Spleen (tissue), 11 donors: ENCODE data around the gene ATG5. TPM values are rescaled to one million over a fixed set of nuclear protein-coding genes. Genes with fewer than 3 reads are reported as not detected.

Source experiments
- DNase-seq: peaks from one replicate; pipeline ENCODE4 v3.0.0-alpha.2; 2020
- H3K27ac ChIP-seq, 8 donors: fragments of 200-600 bp; sonication (generic) in 7 of 8; 1 replicate in 4 of 8; 2 replicates in 4 of 8; pipeline versions ENCODE4 v1.5.0 to v1.8.0; 2016 to 2021; ENCODE audit warnings: inconsistent platforms in 4 of 8, mild to moderate bottlenecking in 4 of 8, moderate library complexity in 1 of 8
- H3K27me3 ChIP-seq, 7 donors: fragments of 200-600 bp; sonication (generic) in 6 of 7; replicated peaks in 1 of 7; 1 replicate in 4 of 7; 2 replicates in 3 of 7; pipeline versions ENCODE4 v1.5.0 to v1.8.0; 2016 to 2021; ENCODE audit warnings: inconsistent platforms in 3 of 7, mild to moderate bottlenecking in 1 of 7
- H3K36me3 ChIP-seq, 6 donors: fragments of 200-600 bp; sonication (generic) in 5 of 6; 1 replicate in 4 of 6; 2 replicates in 2 of 6; pipeline versions ENCODE4 v1.5.0 to v1.8.0; 2016 to 2021; ENCODE audit warnings: inconsistent platforms in 2 of 6
- H3K4me1 ChIP-seq, 6 donors: fragments of 200-600 bp; sonication (generic) in 5 of 6; 1 replicate in 3 of 6; 2 replicates in 3 of 6; pipeline versions ENCODE4 v1.5.0 to v1.8.0; 2016 to 2021; ENCODE audit warnings: inconsistent platforms in 3 of 6
- H3K4me3 ChIP-seq, 8 donors: fragments of 200-600 bp; sonication (generic) in 7 of 8; 1 replicate in 4 of 8; 2 replicates in 4 of 8; pipeline versions ENCODE4 v1.5.0 to v1.8.0; 2016 to 2021; ENCODE audit warnings: inconsistent platforms in 4 of 8, mild to moderate bottlenecking in 4 of 8, moderate library complexity in 2 of 8
- H3K9me3 ChIP-seq, 8 donors: fragments of 200-600 bp; sonication (generic) in 7 of 8; 1 replicate in 4 of 8; 2 replicates in 4 of 8; pipeline versions ENCODE4 v1.5.0 to v1.8.0; 2016 to 2021; ENCODE audit warnings: inconsistent platforms in 4 of 8
- POLR2A ChIP-seq, 3 donors: fragments of 450-650 bp; IDR thresholded peaks; one replicate each; pipeline ENCODE4 v1.5.1; 2017; ENCODE audit warnings: antibody characterized with exemption in 3 of 3, mild to moderate bottlenecking in 1 of 3
- POLR2AphosphoS5 ChIP-seq, 3 donors: sonication (generic); formaldehyde crosslinking; IDR thresholded peaks; one replicate each; pipeline ENCODE4 v1.5.1; 2017; ENCODE audit warnings: antibody characterized with exemption in 3 of 3
- WGBS, 5 donors: extraction: QIAGEN DNeasy Blood & Tissue Kit in 3 of 5; methylation state at CpG; one replicate each; pipeline versions ENCODE4 v1.1.5 to v1.1.7; 2013 to 2018; 5-methylcytosine and 5-hydroxymethylcytosine counted together
- intact Hi-C: fragments of 100-400 bp; cut with DNase I; formaldehyde crosslinking; loops from one replicate; pipeline ENCODE4 v1.15.0; 2023; ENCODE audit warnings: low total_unique reads
- polyA plus RNA-seq, 3 donors: library from polyadenylated mRNA; stranded (reverse); fragments of 200-250 nt; gene quantifications; one replicate each; pipeline ENCODE4 v1.2.1, GENCODE V29; 2013
- total RNA-seq, 7 donors: library from RNA; depleted of rRNA in 3 of 7; stranded (reverse); fragments of >200 nt in 3 of 7; fragmentation: NEBNext Ultra II Directional in 4 of 7; extraction: Animal tissue kit (Norgen Biotek cat#: 25700) in 4 of 7; gene quantifications; one replicate each; pipeline versions ENCODE4 v1.1.0 to v1.2.1, GENCODE V29; 2016 to 2021
- TF ChIP-seq, protein P1 (sequence below), 11 experiments: fragments of 200-600 bp in 7 of 11; fragments of 450-650 bp in 4 of 11; sonication (generic) in 4 of 11; IDR thresholded peaks in 8 of 11; conservative IDR thresholded peaks in 3 of 11; 1 replicate in 7 of 11; 2 replicates in 4 of 11; pipeline versions ENCODE4 v1.4.0 to v1.8.0; 2016 to 2021; ENCODE audit warnings: antibody characterized with exemption in 11 of 11, inconsistent platforms in 4 of 11, mild to moderate bottlenecking in 1 of 11
- donor health status: healthy with polysubstance abuse.
- donor health status: DM: no; HTN: no; CAD: no; lungs with moderate emphysema.
- donor health status: DM: no; HTN: no; CAD: no.
- donor health status: Bipolar disorder and iron deficiency.
- donor health status: healthy.
- donor health status: DM: no; HTN: no; CAD: no.
- donor health status: DM: yes; HTN: yes; CAD: no.

ATG5 gene
- total and polyA plus RNA-seq, 10 donors = 12.1 to 41.6 (median 27.7) TPM

DNA sequence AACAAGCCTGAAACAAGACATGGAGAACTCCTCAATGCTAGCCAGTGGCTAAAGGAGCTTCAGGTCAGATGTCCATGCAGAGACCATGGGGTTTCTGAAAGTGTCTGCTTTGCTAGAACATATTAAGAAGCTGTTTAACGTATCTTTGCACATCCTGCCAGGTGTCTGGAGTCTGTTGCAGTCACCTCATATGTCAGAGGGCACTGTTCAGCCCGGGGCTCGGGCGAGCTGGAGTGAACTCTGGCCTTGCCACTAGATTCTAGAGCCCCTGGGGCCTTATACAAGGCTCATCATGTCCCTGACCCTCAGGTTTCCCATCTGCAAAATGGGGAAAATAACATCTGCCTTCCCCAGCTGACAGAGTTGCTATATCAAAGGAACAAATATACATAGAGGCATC, 180.4 kb downstream of the ATG5 start:
- no peak for DNase-seq
- 55 to 69% (median 65%) methylated on average over 4 of the region's 4 CpGs for WGBS, 5 donors
- no peak for TF ChIP-seq POLR2AphosphoS5 (IDR thresholded peaks at IDR 0.05)
- no peaks in the 10 kb centered on the region for H3K36me3 ChIP-seq
- intact Hi-C loops = no loop called here
- peak overlapping the region in 1 of 8 donors; percentile 41 for H3K27ac ChIP-seq
- no peak overlapping the region for H3K4me3 ChIP-seq
- H3K27me3 ChIP-seq = no peaks in the 10 kb centered on the region
- peaks cover 0 to 45% (median 24%) of the 10 kb centered on the region in 6 donors for H3K4me1 ChIP-seq
- H3K9me3 ChIP-seq = no peaks in the 10 kb centered on the region

DNA sequence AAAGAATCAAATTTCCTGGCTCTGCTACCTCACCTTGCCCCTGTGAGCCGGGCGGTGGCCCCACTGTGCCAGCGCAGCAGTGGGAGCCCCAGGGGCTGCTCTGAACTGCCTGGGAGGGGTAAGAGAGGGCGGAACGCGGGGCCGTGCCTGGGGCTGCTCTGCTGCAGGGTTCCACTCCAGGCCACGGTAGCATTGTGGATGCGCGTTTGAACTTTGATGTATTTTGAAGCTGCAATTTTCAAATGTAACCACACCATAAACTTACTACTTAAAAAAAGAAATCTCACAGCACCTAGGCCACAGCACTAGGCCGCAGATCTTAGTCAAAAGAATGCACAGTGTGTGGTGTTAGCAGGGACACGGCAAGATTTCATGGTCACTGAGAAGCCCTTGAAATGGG, 181.9 kb downstream of the ATG5 start:
- TF ChIP-seq, protein P1, sequence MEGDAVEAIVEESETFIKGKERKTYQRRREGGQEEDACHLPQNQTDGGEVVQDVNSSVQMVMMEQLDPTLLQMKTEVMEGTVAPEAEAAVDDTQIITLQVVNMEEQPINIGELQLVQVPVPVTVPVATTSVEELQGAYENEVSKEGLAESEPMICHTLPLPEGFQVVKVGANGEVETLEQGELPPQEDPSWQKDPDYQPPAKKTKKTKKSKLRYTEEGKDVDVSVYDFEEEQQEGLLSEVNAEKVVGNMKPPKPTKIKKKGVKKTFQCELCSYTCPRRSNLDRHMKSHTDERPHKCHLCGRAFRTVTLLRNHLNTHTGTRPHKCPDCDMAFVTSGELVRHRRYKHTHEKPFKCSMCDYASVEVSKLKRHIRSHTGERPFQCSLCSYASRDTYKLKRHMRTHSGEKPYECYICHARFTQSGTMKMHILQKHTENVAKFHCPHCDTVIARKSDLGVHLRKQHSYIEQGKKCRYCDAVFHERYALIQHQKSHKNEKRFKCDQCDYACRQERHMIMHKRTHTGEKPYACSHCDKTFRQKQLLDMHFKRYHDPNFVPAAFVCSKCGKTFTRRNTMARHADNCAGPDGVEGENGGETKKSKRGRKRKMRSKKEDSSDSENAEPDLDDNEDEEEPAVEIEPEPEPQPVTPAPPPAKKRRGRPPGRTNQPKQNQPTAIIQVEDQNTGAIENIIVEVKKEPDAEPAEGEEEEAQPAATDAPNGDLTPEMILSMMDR (IDR thresholded peaks at IDR 0.05 in 8 of 11, conservative IDR thresholded peaks at IDR 0.05 in 3 of 11) = no peak
- peak in 1 of 3 donors; percentile 7 for TF ChIP-seq POLR2AphosphoS5 (IDR thresholded peaks at IDR 0.05)
- no peak overlapping the region for H3K4me3 ChIP-seq
- no peaks in the 10 kb centered on the region for H3K9me3 ChIP-seq
- whole genome bisulfite sequencing, 5 donors = 82 to 93% (median 85%) methylated on average over 11 to 12 of the region's 12 CpGs
- H3K27ac ChIP-seq = peak overlapping the region in 3 of 8 donors; percentile 68 to 80 (median 71)
- H3K4me1 ChIP-seq = peaks cover 0 to 45% (median 24%) of the 10 kb centered on the region in 6 donors
- no peaks in the 10 kb centered on the region for H3K27me3 ChIP-seq
- DNase-seq = no peak
- intact Hi-C loops = no loop called here
- no peaks in the 10 kb centered on the region for H3K36me3 ChIP-seq

DNA sequence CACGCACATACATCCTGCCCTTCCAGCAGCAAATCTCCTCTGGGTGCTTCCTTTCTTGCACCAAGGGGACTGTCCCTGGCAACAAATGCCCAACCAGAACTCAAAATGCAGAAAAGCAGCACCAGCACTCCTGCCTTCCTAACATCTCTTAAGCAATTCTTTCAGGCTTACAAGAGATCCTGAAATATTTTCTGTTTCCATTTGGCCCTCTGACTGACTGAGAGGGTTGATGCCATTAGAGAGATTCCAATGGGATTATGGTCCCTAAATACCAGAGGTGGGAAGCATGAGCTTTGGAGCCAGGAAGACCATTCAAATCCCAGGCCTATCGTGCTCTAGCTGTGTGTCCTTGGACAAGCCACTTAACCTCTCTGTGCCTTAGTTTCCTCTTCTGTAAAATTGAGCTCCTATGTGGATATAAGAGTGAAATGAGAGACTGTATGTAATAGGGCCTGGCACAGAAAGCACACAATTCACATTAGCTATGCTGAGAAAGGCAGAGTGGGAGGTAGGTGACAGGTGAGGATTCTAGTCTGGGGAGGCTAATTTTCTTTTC, 182.6 kb downstream of the ATG5 start:
- no peak overlapping the region for H3K4me3 ChIP-seq
- DNase-seq = no peak
- H3K9me3 ChIP-seq = no peaks in the 10 kb centered on the region
- 60 to 70% (median 66%) methylated on average over 2 of the region's 2 CpGs for WGBS, 5 donors
- intact Hi-C loops = no loop called here
- TF ChIP-seq POLR2AphosphoS5 (IDR thresholded peaks at IDR 0.05) (no peak), POLR2A (IDR thresholded peaks at IDR 0.05) (no peak)
- TF ChIP-seq, protein P1 (IDR thresholded peaks at IDR 0.05 in 8 of 11, conservative IDR thresholded peaks at IDR 0.05 in 3 of 11) = no peak
- H3K27ac ChIP-seq = peak overlapping the region in 5 of 8 donors; percentile 51 to 80 (median 71)
- no peaks in the 10 kb centered on the region for H3K36me3 ChIP-seq
- H3K4me1 ChIP-seq = peaks cover 0 to 45% (median 24%) of the 10 kb centered on the region in 6 donors
- H3K27me3 ChIP-seq = no peaks in the 10 kb centered on the region

DNA sequence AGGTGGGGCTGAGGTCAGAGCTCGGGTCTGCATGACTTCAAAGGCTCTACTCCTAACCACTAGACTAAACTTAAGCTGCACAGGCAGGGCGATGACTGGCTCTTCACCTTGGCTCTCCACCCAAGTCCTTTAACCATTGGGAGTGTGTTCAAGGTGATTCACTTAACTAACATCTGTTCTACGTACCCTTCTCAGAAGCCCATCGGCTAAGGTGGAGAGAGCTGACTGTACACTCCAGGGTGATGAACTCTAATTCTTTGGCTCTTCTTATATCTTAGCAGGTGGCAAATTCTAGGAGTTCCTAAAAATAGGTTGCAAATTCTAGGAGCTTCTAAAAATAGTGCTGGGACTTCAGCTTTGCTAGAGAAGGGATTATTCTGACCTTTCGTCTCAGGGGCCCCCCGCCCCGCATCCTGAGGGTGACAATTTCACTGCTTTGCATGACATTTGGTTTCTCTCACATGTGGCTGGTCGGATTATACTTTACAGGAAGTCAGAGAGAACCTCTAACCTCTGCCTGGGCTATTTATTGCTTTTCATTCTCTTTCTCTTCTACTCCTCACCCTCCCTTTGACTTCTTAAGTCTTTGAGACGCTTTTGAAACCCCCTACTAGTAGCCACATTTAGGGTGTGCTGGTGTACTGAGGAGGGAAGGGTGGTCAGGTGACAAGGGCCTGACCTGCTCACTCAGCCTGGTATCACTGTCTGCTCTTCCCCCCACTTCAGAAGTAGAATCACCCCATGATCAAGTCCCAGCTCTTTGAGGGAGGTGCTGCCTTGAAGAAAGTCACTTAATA, 183.9 kb downstream of the ATG5 start:
- peak overlapping the region in 7 of 8 donors; percentile 20 to 80 (median 68) for H3K27ac ChIP-seq
- H3K4me3 ChIP-seq = no peak overlapping the region
- no peaks in the 10 kb centered on the region for H3K9me3 ChIP-seq
- no peaks in the 10 kb centered on the region for H3K27me3 ChIP-seq
- peaks cover 0 to 45% (median 24%) of the 10 kb centered on the region in 6 donors for H3K4me1 ChIP-seq
- WGBS, 5 donors = 42 to 57% (median 50%) methylated on average over 9 of the region's 9 CpGs
- DNase-seq = no peak
- no peaks in the 10 kb centered on the region for H3K36me3 ChIP-seq
- TF ChIP-seq, protein P1 (IDR thresholded peaks at IDR 0.05 in 8 of 11, conservative IDR thresholded peaks at IDR 0.05 in 3 of 11) = no peak
- no peak for TF ChIP-seq POLR2AphosphoS5 (IDR thresholded peaks at IDR 0.05)
- TF ChIP-seq POLR2A (IDR thresholded peaks at IDR 0.05) = no peak
- intact Hi-C loops = no loop called here
